Naive thymus-derived CD8-positive, alpha-beta T cell (primary cell): Measurements from ENCODE around the gene P2RY12. TPM values are rescaled to one million over a fixed set of nuclear protein-coding genes. Genes with fewer than 3 reads are reported as not detected.
"Not testable (repeated sequence)": the region's sequence is repeated elsewhere in the genome, so short reads cannot be mapped to it uniquely, and the experiment has no call there.

Experiments used
- ATAC-seq, 2 donors: fragments of 150-1000 bp; cut with Tn5 transposase in 1 of 2; sonication (Bioruptor Pico), chemical (Tn5 transposase) in 1 of 2; 1 replicate in 1 of 2; 2 replicates in 1 of 2; pipeline ENCODE4 v1.10.0; 2021; ENCODE audit warnings: mild to moderate bottlenecking in 2 of 2, moderate library complexity in 2 of 2
- POLR2A ChIA-PET: fragments of 350-600 bp; sonication (Branson Sonifier 250); formaldehyde crosslinking; loops from one replicate; lab custom pipeline; 2021; ENCODE audit warnings: antibody characterized with exemption; lab: Charles Lee
- DNase-seq, 10 donors: peaks; one replicate each; pipeline versions ENCODE4 v3.0.0 to v3.0.0-alpha.2; 2020 to 2022
- H3K27ac Mint-ChIP-seq, 10 donors: one replicate each; pipeline ENCODE4 v1.8.0; 2020 to 2022; ENCODE audit warnings: mild to moderate bottlenecking in 10 of 10, mixed read lengths in 10 of 10, moderate library complexity in 4 of 10, inconsistent platforms in 1 of 10
- H3K27me3 Mint-ChIP-seq, 5 donors: one replicate each; pipeline ENCODE4 v1.8.0; 2021 to 2022; ENCODE audit warnings: mixed read lengths in 5 of 5
- H3K36me3 Mint-ChIP-seq, 3 donors: one replicate each; pipeline ENCODE4 v1.8.0; 2020 to 2022; ENCODE audit warnings: mixed read lengths in 3 of 3, mild to moderate bottlenecking in 2 of 3, inconsistent platforms in 1 of 3
- H3K4me1 Mint-ChIP-seq, 4 donors: one replicate each; pipeline ENCODE4 v1.8.0; 2021 to 2022; ENCODE audit warnings: mixed read lengths in 4 of 4
- H3K4me3 Mint-ChIP-seq, 10 donors: one replicate each; pipeline ENCODE4 v1.8.0; 2020 to 2022; ENCODE audit warnings: mild to moderate bottlenecking in 10 of 10, mixed read lengths in 10 of 10, moderate library complexity in 6 of 10, inconsistent platforms in 1 of 10
- H3K9me3 Mint-ChIP-seq, 9 donors: one replicate each; pipeline ENCODE4 v1.8.0; 2020 to 2022; ENCODE audit warnings: mixed read lengths in 9 of 9, mild to moderate bottlenecking in 3 of 9, inconsistent platforms in 1 of 9, moderate library complexity in 1 of 9
- polyA plus RNA-seq, 3 donors: library from polyadenylated mRNA; unstranded; fragments of 300-500 nt; fragmentation: Illumina TruSeq; gene quantifications; one replicate each; pipeline ENCODE4 v1.2.3, GENCODE V29; 2021
- total RNA-seq, 8 experiments: library from RNA in 2 of 8; stranded (reverse) in 2 of 8; gene quantifications; one replicate each; pipeline ENCODE4 v1.2.3 and lab custom pipeline; 2021 to 2026

Gene P2RY12
- total and polyA plus RNA-seq, 5 experiments from 2014 or later = not detected

DNA sequence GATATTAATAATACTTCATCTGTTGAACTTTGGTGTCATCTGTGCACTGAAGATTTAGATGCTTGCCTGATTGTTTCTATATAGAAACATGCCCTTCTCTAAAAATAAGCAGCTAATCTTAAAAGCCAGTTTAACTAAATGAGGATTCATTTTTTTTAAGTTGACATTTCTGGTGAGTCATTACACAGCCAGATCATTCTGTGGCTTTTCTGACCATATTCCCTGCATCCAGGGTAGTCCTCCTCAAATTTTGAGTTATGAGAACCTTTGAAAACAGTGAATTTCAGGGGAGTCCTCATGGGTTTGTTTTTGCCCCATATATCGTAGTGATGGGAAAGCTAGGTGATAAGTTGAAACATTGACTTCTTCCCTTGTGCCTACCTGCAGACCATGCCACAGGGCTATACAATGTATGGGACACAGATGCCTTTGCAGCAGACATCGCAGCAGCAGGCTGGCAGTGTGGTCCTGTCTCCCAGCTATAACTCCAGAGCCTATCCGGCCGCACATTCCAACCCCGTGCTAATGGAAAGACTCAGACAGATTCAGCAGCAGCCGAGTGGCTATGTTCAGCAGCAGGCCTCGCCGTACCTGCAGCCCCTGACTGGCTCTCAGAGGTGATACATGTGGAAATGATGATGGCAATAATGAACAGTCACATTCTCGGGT lies 26.5 kb upstream of the P2RY12 start:
- H3K4me1 Mint-ChIP-seq = no peaks in the 10 kb centered on the region
- no peak overlapping the region for H3K4me3 Mint-ChIP-seq

DNA sequence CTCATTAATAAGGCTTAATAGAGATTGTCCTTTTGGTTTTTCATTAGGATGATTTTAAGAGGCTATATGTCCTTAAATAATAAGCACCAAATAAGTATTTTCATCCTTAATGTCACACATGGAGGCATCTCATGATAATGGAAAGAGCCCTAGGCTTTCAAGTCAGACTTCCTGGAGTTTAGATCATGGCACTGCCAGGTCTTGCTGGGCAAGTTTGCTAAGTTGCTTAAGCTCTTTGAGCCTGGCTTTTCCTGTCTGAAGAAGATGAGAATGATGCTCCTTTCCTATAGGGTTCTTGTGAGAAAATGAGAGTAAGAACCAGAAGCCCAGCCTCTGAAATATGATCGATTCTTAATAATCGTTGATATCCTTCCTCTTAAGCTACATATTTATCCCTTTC lies 23.4 kb upstream of the P2RY12 start:
- POLR2A ChIA-PET = no interaction called here

More for the DNA sequence above, 26.5 kb upstream of the P2RY12 start:
- no peaks in the 10 kb centered on the region for H3K27me3 Mint-ChIP-seq
- POLR2A ChIA-PET = no interaction called here
- peaks cover 0 to 3% (median 0%) of the 10 kb centered on the region in 9 donors for H3K9me3 Mint-ChIP-seq
- ATAC-seq = no peak
- peaks cover 0 to 3% (median 0%) of the 10 kb centered on the region in 3 donors for H3K36me3 Mint-ChIP-seq
- no peak for DNase-seq
- H3K27ac Mint-ChIP-seq = no peak overlapping the region

DNA sequence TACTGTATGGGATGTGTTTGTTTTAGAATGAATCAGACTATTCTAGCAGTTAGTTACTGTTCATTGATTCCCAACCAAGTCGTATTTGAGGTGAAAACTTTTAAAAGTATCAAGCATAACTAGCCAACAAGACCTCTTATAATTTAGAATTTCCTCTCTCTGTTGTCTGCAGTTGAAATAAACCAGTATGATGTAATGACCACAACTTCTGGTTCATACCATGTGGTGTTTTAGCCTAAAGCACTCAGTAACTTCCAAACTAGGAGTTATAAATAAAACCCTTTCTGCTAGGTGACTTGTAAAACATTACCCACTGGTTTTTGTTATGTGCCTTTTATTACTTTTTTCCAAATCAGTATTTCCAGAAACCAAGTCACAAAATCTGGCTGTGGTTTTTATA lies 19.8 kb upstream of the P2RY12 start:
- H3K27me3 Mint-ChIP-seq = peaks cover 0 to 4% (median 0%) of the 10 kb centered on the region in 5 donors
- no peaks in the 10 kb centered on the region for H3K36me3 Mint-ChIP-seq
- no peaks in the 10 kb centered on the region for H3K4me1 Mint-ChIP-seq
- H3K4me3 Mint-ChIP-seq = no peak overlapping the region
- POLR2A ChIA-PET = no interaction called here
- ATAC-seq (no peak), DNase-seq (no peak)
- H3K9me3 Mint-ChIP-seq = no peaks in the 10 kb centered on the region
- no peak overlapping the region for H3K27ac Mint-ChIP-seq

More for the DNA sequence above, 23.4 kb upstream of the P2RY12 start:
- Mint-ChIP-seq H3K36me3 (no peaks in the 10 kb centered on the region), H3K9me3 (peaks cover 0 to under 1% (median 0%) of the 10 kb centered on the region in 9 donors), H3K27me3 (no peaks in the 10 kb centered on the region), H3K27ac (no peak overlapping the region), H3K4me3 (no peak overlapping the region), H3K4me1 (no peaks in the 10 kb centered on the region)
- DNase-seq (no peak), ATAC-seq (no peak)

DNA sequence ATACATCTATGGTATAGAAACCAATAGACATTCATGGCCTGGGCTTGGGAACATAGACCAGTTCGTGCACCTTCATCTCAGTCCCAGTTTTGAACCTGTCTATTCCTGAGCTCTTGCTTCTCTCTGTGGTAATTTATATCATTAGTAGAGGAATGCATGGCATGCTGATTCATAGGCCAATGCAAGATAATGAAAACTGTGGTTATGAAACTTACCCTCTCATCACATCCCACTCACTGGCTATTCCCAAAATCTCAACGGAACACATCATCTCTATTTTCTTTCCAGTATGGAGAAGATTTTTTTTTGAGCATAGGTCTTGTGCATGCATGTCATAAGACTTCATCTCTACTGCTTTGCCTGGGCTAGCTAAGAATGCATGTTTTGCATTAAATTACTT lies 18.7 kb upstream of the P2RY12 start:
- no peak overlapping the region for H3K27ac Mint-ChIP-seq
- H3K36me3 Mint-ChIP-seq = no peaks in the 10 kb centered on the region
- DNase-seq = no peak
- no peaks in the 10 kb centered on the region for H3K4me1 Mint-ChIP-seq
- H3K9me3 Mint-ChIP-seq = no peaks in the 10 kb centered on the region
- POLR2A ChIA-PET = no interaction called here
- H3K4me3 Mint-ChIP-seq = no peak overlapping the region
- ATAC-seq = no peak
- H3K27me3 Mint-ChIP-seq = peaks cover 0 to 4% (median 0%) of the 10 kb centered on the region in 5 donors

DNA sequence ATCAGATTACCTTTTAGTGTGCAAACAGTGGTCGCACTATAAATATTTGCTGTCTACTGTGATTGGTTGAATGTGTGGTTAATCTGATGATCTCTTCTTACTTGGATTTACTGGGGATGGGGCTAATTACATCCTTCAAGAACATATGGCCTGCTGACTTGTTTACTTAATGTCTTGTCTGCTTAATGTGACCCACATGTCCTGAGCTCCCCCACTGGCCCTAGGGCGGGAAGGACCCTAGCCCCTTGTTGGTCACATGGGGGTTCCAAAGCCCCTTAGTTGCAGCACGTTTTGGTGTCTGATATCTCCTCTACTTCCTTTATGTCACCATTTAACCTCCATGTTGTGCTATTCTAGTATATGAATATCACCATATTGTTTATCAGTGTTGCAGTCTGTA lies 17.8 kb upstream of the P2RY12 start:
- POLR2A ChIA-PET = no interaction called here
- Mint-ChIP-seq H3K4me1 (no peaks in the 10 kb centered on the region), H3K9me3 (no peaks in the 10 kb centered on the region), H3K4me3 (no peak overlapping the region), H3K27ac (no peak overlapping the region), H3K27me3 (peaks cover 0 to 4% (median 0%) of the 10 kb centered on the region in 5 donors), H3K36me3 (no peaks in the 10 kb centered on the region)
- DNase-seq (no peak), ATAC-seq (no peak)

DNA sequence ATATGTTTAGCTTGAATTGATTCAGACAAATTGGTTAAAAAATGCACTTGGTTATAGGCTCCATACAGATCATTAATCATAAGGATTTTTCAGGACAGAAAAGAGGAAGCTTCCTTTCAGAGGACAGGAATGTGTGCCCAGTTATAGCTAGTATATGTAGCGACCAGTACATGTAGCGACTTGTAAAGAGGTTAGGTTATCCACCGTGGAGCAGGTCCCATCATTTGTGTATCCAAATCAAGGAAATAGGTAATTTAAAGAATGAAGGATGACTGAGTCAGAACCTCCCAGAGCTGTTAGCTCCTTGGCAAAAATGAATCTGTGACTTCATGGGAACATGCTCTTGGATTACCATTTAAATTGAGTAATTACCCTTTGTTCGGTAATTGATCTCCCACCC lies 15.8 kb upstream of the P2RY12 start:
- no peak overlapping the region for H3K4me3 Mint-ChIP-seq
- DNase-seq (no peak), ATAC-seq (no peak)
- H3K9me3 Mint-ChIP-seq = no peaks in the 10 kb centered on the region
- no peaks in the 10 kb centered on the region for H3K36me3 Mint-ChIP-seq
- POLR2A ChIA-PET = no interaction called here
- H3K27ac Mint-ChIP-seq = no peak overlapping the region
- peaks cover 0 to 4% (median 0%) of the 10 kb centered on the region in 5 donors for H3K27me3 Mint-ChIP-seq
- H3K4me1 Mint-ChIP-seq = no peaks in the 10 kb centered on the region

DNA sequence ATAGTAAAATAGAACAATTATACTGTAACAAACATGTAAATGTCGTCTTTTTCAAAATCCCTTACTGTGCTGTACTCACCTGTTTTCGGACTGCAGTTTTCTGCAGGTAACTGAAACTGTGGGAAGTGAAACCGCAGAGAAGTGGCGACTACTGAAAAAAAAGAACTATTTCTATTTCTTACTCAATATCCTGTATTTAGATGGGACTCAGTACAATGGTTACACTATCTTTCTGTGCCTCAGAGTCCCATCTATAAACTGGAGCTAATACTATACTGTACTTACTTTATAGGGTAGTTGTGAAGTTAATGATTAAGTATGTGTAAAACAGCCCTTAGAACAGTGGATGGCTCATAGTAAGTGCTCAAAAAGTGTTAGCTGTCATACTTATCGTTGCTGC lies 14.3 kb upstream of the P2RY12 start:
- Mint-ChIP-seq H3K36me3 (no peaks in the 10 kb centered on the region), H3K4me1 (no peaks in the 10 kb centered on the region), H3K27me3 (peaks cover 0 to 4% (median 1%) of the 10 kb centered on the region in 5 donors), H3K4me3 (no peak overlapping the region), H3K9me3 (no peaks in the 10 kb centered on the region), H3K27ac (no peak overlapping the region)
- DNase-seq (no peak), ATAC-seq (no peak)
- POLR2A ChIA-PET = no interaction called here

DNA sequence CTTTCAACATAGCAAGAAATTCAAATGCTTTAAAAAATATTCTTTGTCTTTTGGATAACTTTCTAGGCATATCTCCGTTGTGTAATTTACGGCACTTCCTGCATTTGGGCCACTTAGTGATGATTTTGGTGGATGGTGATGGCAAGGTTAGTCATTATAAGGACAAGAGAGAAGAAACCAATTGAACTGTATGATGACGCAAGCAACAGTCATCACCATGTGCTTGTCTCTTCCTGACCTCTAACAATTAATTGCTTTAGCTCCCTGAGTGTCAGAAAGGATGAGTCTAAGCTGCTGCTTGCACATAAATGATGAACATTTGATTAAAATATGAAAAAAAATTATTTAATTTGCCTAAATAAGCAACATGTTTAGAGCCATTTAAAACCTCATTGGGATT lies 11.3 kb upstream of the P2RY12 start:
- H3K4me1 Mint-ChIP-seq = peaks cover 0 to 8% (median 0%) of the 10 kb centered on the region in 4 donors
- H3K27ac Mint-ChIP-seq = no peak overlapping the region
- no peak for ATAC-seq
- POLR2A ChIA-PET = interaction anchor here (0.7 kb wide), 1 partner anchor 1463 kb away, joined by 3 read pairs; no protein-coding TSS in a partner anchor
- H3K36me3 Mint-ChIP-seq = no peaks in the 10 kb centered on the region
- no peak overlapping the region for H3K4me3 Mint-ChIP-seq
- no peak for DNase-seq
- peaks cover 2 to 8% (median 6%) of the 10 kb centered on the region in 5 donors for H3K27me3 Mint-ChIP-seq
- H3K9me3 Mint-ChIP-seq = no peaks in the 10 kb centered on the region

DNA sequence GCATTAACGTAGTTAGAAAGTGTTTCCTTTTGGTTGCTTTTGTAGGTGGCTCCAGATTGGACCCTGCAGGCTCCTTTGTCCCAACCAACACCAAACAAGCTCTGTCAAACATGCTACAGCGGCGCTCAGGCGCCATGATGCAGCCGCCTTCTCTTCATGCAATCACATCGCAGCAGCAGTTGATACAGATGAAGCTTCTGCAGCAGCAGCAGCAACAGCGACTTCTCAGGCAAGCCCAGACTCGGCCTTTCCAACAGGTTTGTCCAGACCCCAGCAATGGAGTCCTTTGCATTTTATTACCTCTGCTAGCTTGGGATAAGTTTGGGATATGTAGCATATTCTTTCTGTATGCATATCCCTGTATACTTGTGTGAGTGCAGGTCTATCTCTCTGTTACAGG lies 10.1 kb upstream of the P2RY12 start:
- DNase-seq (no peak), ATAC-seq (no peak)
- H3K27me3 Mint-ChIP-seq = peaks cover 0 to 7% (median 4%) of the 10 kb centered on the region in 5 donors
- POLR2A ChIA-PET = no interaction called here
- H3K4me3 Mint-ChIP-seq = no peak overlapping the region
- no peaks in the 10 kb centered on the region for H3K9me3 Mint-ChIP-seq
- no peak overlapping the region for H3K27ac Mint-ChIP-seq
- no peaks in the 10 kb centered on the region for H3K36me3 Mint-ChIP-seq
- H3K4me1 Mint-ChIP-seq = peaks cover 0 to 8% (median 0%) of the 10 kb centered on the region in 4 donors

DNA sequence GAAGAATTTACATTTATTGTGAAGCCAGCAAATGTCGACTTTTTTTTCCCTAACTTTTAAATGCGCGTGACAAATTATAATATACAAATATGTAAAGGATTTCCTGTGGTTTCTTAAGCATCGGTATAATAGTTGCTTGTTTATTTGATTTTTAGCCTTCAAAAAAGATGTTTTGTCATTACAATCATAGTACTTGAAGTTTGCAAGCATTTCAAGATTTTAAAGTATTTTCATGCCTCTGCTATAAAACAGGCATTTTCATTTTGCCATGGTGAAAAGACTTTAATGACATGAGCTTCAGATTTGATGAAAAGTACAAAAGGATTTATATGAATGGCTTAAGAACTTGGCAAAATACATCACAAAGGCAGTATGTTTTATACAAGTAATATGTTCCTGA lies 9.4 kb upstream of the P2RY12 start:
- Mint-ChIP-seq H3K27ac (no peak overlapping the region), H3K36me3 (no peaks in the 10 kb centered on the region), H3K27me3 (peaks cover 0 to 7% (median 4%) of the 10 kb centered on the region in 5 donors), H3K4me3 (no peak overlapping the region), H3K9me3 (no peaks in the 10 kb centered on the region), H3K4me1 (peaks cover 0 to 8% (median 0%) of the 10 kb centered on the region in 4 donors)
- POLR2A ChIA-PET = no interaction called here
- ATAC-seq (no peak), DNase-seq (no peak)

DNA sequence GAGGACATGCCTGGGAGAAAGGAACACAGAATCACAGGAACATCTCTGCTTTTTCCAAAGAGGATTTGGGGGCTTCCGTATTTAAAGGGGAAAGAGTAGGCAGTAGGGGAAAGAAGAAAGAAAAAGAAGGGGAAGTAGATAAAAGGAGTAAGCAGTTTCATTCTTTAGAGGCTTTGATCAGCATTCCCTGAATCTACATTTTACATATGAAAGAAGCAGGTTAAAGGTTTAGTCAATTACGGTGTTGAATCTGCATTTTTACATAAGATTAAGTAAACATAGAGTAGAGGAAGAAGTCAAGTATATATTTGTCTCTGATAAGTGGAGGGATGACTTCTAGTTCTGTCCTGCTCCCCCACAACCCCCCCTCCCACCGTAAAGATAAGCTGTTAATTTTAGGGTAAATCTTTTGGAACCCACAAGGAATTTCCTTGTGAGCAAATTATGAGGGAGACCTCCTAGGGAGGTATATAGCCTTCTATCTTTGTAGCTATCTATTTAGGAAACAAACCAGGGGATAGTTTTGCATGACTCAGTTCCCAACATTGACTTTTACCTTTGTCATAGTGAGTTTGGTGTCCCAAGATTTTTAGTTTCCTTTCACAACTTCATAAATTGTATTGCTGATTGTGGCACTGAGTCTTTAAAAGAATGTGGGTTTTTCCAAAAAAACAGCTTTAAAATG lies 8.7 kb upstream of the P2RY12 start:
- POLR2A ChIA-PET = no interaction called here
- no peaks in the 10 kb centered on the region for H3K36me3 Mint-ChIP-seq
- peaks cover 0 to 8% (median 0%) of the 10 kb centered on the region in 4 donors for H3K4me1 Mint-ChIP-seq
- no peak overlapping the region for H3K4me3 Mint-ChIP-seq
- no peak overlapping the region for H3K27ac Mint-ChIP-seq
- DNase-seq = no peak
- H3K27me3 Mint-ChIP-seq = peaks cover 0 to 7% (median 4%) of the 10 kb centered on the region in 5 donors
- ATAC-seq = no peak
- H3K9me3 Mint-ChIP-seq = no peaks in the 10 kb centered on the region

DNA sequence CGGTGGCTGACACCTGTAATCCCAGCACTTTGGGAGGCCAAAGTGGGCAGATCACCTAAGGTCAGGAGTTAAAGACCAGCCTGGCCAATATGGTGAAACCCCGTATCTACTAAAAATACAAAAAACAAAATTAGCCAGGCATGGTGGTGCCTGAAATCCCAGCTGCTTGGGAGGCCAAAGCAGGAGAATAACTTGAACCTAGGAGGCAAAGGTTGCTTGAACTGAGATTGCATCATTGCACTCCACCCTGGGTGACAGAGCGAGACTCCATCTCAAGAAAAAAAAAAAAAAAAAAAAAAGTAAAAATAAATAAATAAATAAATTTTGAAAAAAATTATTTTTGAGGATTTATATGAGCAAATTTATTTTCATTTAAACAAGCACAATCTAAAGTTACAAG lies 7.6 kb upstream of the P2RY12 start:
- not testable (repeated sequence) for ATAC-seq

DNA sequence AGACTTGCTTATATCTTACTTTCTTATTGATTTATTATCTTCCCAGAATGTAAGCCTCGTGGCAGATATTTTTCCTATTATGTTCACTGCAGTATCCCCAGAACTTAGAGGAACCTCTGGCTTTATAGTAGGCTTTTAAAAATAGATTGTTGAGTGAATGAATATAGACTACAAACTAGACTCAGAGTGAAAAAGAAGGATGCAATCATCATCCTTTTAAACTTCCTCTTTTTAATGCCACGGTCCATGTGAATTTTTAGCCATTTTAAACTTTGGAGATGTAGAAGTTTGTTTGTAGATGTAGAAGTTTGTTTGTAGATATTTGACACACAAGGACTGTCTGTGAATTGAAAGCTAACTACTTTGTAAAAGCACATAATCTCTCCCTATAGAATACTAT lies 7.2 kb upstream of the P2RY12 start:
- Mint-ChIP-seq H3K4me1 (peaks cover 0 to 15% (median 0%) of the 10 kb centered on the region in 4 donors), H3K27me3 (peaks cover 0 to 7% (median 4%) of the 10 kb centered on the region in 5 donors), H3K9me3 (no peaks in the 10 kb centered on the region), H3K4me3 (no peak overlapping the region), H3K36me3 (no peaks in the 10 kb centered on the region), H3K27ac (no peak overlapping the region)
- POLR2A ChIA-PET = interaction anchor here (0.7 kb wide), 1 partner anchor 30 kb away, joined by 5 read pairs; no protein-coding TSS in a partner anchor
- ATAC-seq (no peak), DNase-seq (no peak)

More for the DNA sequence above, 7.6 kb upstream of the P2RY12 start:
- not testable (repeated sequence) for H3K9me3 Mint-ChIP-seq, H3K36me3 Mint-ChIP-seq, H3K4me3 Mint-ChIP-seq, H3K27me3 Mint-ChIP-seq, DNase-seq, H3K27ac Mint-ChIP-seq
- peaks cover 0 to 15% (median 0%) of the 10 kb centered on the region in 4 donors for H3K4me1 Mint-ChIP-seq
- POLR2A ChIA-PET = interaction anchor here (0.7 kb wide), 1 partner anchor 31 kb away, joined by 5 read pairs; no protein-coding TSS in a partner anchor
